Spinal cord (tissue), 10 donors: ENCODE results near the gene ALDH1L1. TPM values are rescaled to one million over a fixed set of nuclear protein-coding genes. Genes with fewer than 3 reads are reported as not detected.
"Not testable (repeated sequence)": the region's sequence is repeated elsewhere in the genome, so short reads cannot be mapped to it uniquely, and the experiment has no call there.

Experiments
- DNase-seq, 6 donors: peaks; one replicate each; pipeline versions ENCODE4 v3.0.0 to v3.0.0-alpha.2; 2013 to 2015; ENCODE audit warnings: low spot score in 6 of 6, low read depth in 4 of 6
- H3K27ac ChIP-seq: one replicate; pipeline ENCODE4 v1.5.1; 2013; ENCODE audit warnings: low read depth, low read length, control low read depth
- H3K27me3 ChIP-seq: one replicate; pipeline ENCODE4 v1.6.1; 2013; ENCODE audit warnings: low read length; ENCODE audit not compliant: control insufficient read depth, insufficient read depth
- H3K36me3 ChIP-seq: one replicate; pipeline ENCODE4 v1.6.1; 2013; ENCODE audit warnings: low read length; ENCODE audit not compliant: control insufficient read depth, insufficient read depth
- H3K4me1 ChIP-seq: one replicate; pipeline ENCODE4 v1.6.1; 2013; ENCODE audit warnings: low read length; ENCODE audit not compliant: control insufficient read depth, insufficient read depth
- H3K4me3 ChIP-seq: one replicate; pipeline ENCODE4 v1.5.1; 2013; ENCODE audit warnings: low read depth, low read length, control low read depth
- H3K9me3 ChIP-seq: one replicate; pipeline ENCODE4 v1.6.1; 2013; ENCODE audit warnings: low read length; ENCODE audit not compliant: control insufficient read depth, insufficient read depth
- WGBS: methylation state at CpG from one replicate; pipeline ENCODE4 v1.1.5; 2013; ENCODE audit warnings: missing lambda C conversion rate; ENCODE audit not compliant: insufficient coverage; 5-methylcytosine and 5-hydroxymethylcytosine counted together
- polyA plus RNA-seq, 2 donors: library from polyadenylated mRNA; unstranded; fragments of 120-200 nt; gene quantifications; one replicate each; pipeline ENCODE4 v1.2.1, GENCODE V29; 2013; ENCODE audit not compliant: insufficient read length in 2 of 2
- total RNA-seq, 2 donors: library from RNA; depleted of rRNA in 1 of 2; stranded (reverse); fragments of 120-200 nt in 1 of 2; fragments of >200 nt in 1 of 2; gene quantifications; one replicate each; pipeline versions ENCODE4 v1.2.3 to v1.2.4, GENCODE V29; 2013 to 2014
- donor health status: healthy.

ALDH1L1 gene
- total and polyA plus RNA-seq, 4 donors: 19.9 to 75.2 (median 46.0) TPM

DNA sequence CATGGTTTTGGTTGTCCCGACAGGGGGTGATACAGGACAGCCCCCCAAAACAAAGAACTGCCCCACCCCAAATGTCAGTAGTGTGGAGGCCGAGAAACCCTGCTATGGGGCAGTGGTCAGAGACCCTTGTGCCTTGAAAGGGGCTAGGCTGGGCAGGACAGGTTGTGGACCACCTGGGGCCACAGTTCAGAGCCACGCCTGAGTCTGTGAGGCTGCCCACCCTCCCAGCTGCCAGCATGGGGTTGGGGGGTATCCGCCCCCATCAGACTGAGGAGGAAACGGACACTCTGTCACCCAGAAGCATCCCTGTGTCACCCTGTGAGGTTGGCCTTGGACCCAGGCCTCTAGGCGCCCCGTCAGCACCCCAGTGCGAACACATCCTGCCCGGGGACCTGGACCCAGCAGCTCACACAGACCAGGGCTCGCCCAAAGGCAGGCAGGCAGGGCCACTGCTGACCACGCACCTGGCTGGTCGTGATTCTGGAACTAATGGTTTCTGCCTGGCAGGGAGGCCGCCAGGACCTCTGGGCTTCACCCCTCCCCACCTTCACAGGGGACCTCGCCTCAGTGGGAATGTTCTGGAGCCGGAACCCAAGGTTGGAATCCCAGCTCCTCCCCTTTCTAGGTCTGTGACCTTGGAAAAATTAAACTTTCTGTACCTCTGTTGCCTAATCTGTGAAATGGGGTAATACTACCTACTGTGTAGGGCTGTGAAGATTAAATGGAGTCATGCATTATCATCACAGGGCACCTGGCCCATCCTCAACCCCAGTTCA is 97.8 kb downstream of the ALDH1L1 start:
- 89% methylated on average over 11 of the region's 15 CpGs for WGBS
- no peak for DNase-seq
- H3K27me3 ChIP-seq: no peaks in the 10 kb centered on the region
- H3K9me3 ChIP-seq: peaks cover under 1% of the 10 kb centered on the region
- peaks cover 17% of the 10 kb centered on the region for H3K36me3 ChIP-seq
- peak overlapping the region; percentile 70 for H3K4me3 ChIP-seq
- H3K4me1 ChIP-seq: peaks cover 17% of the 10 kb centered on the region
- peak overlapping the region; percentile 75 for H3K27ac ChIP-seq

DNA sequence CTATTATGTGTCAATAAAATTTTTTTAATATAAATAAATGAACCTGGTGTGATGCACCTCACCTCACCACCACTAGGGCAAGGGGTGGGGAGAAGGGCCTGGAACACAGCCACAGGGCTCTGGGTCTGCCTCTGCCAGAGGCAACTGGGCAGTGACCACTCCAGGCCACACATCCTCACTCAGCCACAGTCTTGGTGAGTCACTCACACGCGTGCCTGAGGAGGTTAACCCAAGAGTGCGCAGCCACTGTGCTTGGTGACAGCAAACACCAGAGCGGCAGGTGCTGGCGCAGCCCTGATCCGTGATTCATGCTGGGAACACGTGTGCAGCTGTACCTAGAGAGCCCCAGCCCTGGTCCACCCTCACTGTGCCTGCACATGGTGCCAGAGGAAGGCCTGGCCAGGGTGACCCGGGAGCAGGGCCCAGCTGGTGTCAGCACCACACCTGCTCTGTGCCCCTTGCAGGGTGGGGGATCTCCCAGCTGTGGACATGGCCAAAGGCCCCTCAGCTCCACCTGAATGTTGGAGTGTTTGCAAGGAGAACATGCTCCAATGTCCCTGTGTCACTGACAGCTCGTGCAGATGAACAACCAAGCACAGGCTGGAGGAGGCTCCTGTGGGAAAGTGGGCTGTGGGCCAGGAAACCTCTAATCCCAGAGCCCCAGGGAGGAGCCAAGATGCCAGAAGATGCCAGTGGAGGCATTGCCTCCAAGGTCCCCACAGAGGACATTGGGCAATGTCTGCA is 98.6 kb downstream of the ALDH1L1 start:
- H3K9me3 ChIP-seq: no peaks in the 10 kb centered on the region
- peaks cover 17% of the 10 kb centered on the region for H3K4me1 ChIP-seq
- H3K27me3 ChIP-seq: no peaks in the 10 kb centered on the region
- H3K36me3 ChIP-seq: peaks cover 17% of the 10 kb centered on the region
- H3K27ac ChIP-seq: no peak overlapping the region
- no peak overlapping the region for H3K4me3 ChIP-seq
- DNase-seq: no peak
- 83% methylated on average over 9 of the region's 9 CpGs for WGBS

DNA sequence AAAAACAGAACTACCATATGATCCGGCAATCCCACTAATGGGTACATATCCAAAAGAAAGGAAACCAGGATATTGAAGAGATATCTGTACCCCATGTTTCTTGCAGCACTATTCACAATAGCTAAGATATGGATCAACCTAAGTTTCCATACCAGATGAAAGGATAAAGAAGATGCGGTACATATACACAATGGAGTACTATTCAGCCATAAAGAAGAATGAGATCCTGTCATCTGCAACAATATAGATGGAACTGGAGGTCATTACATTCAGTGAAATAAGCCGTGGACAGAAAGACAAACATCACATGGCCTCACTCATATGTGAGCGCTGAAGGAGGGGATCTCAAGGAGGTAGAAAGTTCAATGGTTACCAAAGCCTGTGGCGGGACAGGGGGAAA is 99.4 kb downstream of the ALDH1L1 start:
- Histone ChIP-seq H3K36me3 (peaks cover 17% of the 10 kb centered on the region), H3K27ac (no peak overlapping the region), H3K4me1 (peaks cover 17% of the 10 kb centered on the region), H3K9me3 (no peaks in the 10 kb centered on the region), H3K27me3 (no peaks in the 10 kb centered on the region), H3K4me3 (no peak overlapping the region)
- no CpG with 5 or more reads among the region's 5 CpGs for WGBS
- DNase-seq: no peak

DNA sequence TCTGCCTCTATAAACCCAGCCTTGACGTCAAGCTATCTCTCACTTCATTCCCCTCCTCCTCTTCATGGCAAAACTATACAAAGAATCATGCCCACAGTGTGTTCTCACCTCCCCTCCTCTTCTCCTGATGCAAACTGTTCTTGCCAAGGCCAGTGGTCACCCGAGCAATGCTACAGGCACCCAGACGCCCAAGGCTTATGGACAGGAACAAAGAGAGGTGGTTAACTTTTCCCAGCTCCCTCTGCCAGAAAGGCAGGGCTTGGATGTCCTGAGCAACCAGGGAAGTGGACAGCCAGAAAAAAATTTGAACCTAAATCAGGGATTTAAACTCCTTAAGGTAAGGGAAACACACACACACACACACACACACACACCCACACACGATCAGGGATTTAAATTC is 101.5 kb downstream of the ALDH1L1 start:
- 60% methylated on average over 2 of the region's 4 CpGs for WGBS
- peaks cover 17% of the 10 kb centered on the region for H3K36me3 ChIP-seq
- no peaks in the 10 kb centered on the region for H3K27me3 ChIP-seq
- no peak overlapping the region for H3K4me3 ChIP-seq
- peaks cover 4% of the 10 kb centered on the region for H3K9me3 ChIP-seq
- peaks cover 17% of the 10 kb centered on the region for H3K4me1 ChIP-seq
- no peak overlapping the region for H3K27ac ChIP-seq
- DNase-seq: no peak

- Histone ChIP-seq H3K27ac (no peak overlapping the region), H3K4me1 (peaks cover 10% of the 10 kb centered on the region), H3K27me3 (no peaks in the 10 kb centered on the region), H3K4me3 (no peak overlapping the region), H3K9me3 (peaks cover 7% of the 10 kb centered on the region), H3K36me3 (peaks cover 20% of the 10 kb centered on the region)
- 98% methylated on average over 11 of the region's 11 CpGs for WGBS
- no peak for DNase-seq
These were observed 102.6 kb downstream of the ALDH1L1 start for GRCh38 chr3:126077754-126078153.

- H3K9me3 ChIP-seq: peaks cover 9% of the 10 kb centered on the region
- H3K4me3 ChIP-seq: no peak overlapping the region
- H3K27ac ChIP-seq: no peak overlapping the region
- no peak for DNase-seq
- H3K27me3 ChIP-seq: no peaks in the 10 kb centered on the region
- H3K4me1 ChIP-seq: no peaks in the 10 kb centered on the region
- peaks cover 11% of the 10 kb centered on the region for H3K36me3 ChIP-seq
These were observed 104.2 kb downstream of the ALDH1L1 start for GRCh38 chr3:126076140-126076539.

- H3K36me3 ChIP-seq: peaks cover 12% of the 10 kb centered on the region
- peaks cover 9% of the 10 kb centered on the region for H3K9me3 ChIP-seq
- no peak overlapping the region for H3K4me3 ChIP-seq
- DNase-seq: no peak
- H3K27me3 ChIP-seq: no peaks in the 10 kb centered on the region
- peaks cover 5% of the 10 kb centered on the region for H3K4me1 ChIP-seq
- no peak overlapping the region for H3K27ac ChIP-seq
- WGBS: 64% methylated on average over 8 of the region's 10 CpGs
These were observed 110.2 kb downstream of the ALDH1L1 start for GRCh38 chr3:126070146-126070545.

DNA sequence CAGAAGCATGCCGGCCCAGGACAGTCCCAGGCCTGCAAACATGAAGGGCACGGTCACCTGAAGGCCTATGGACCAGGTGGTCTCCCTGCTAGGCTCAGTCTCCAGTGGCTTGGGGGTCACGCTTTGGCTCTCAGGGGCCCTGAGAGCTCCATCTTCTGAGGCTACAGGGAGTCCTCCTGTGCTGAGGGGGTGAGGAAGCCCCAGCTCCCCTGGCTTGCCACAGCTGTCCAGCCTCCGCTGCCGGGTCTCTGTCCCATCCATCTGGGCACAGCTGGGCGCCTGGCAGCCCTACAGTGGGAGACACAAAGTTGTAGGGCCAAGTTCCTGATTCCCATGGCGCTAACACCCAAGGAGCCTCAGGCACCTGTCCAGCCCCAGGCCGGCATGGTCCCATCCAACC is 112.4 kb downstream of the ALDH1L1 start:
- H3K9me3 ChIP-seq: peaks cover 2% of the 10 kb centered on the region
- DNase-seq: no peak
- WGBS: 84% methylated on average over 6 of the region's 8 CpGs
- no peak overlapping the region for H3K27ac ChIP-seq
- no peak overlapping the region for H3K4me3 ChIP-seq
- no peaks in the 10 kb centered on the region for H3K27me3 ChIP-seq
- peaks cover 13% of the 10 kb centered on the region for H3K4me1 ChIP-seq
- H3K36me3 ChIP-seq: peaks cover 26% of the 10 kb centered on the region

DNA sequence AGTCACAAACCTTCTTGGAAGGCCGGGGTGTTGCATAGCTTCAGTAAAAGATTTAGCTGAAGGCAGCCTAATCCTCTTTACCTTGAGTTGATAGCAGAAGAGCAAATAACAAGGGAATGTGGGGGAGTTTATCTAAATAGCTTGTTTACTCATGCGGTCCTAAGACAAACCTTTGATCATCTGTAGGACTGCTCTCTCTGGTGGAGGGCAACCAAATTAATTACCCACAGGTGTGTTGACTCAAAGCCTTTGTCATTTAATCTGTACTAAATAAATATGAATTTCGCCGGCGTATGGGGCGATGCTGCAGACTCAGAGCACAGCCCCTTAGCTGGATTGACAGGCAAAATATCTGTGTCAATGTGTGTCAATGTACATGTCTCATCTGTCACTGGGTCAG is 113.7 kb downstream of the ALDH1L1 start:
- H3K4me3 ChIP-seq, H3K9me3 ChIP-seq, H3K27ac ChIP-seq, H3K27me3 ChIP-seq, DNase-seq: not testable (repeated sequence)
- Histone ChIP-seq H3K36me3 (peaks cover 28% of the 10 kb centered on the region), H3K4me1 (peaks cover 18% of the 10 kb centered on the region)
- WGBS: no CpG with 5 or more reads among the region's 6 CpGs

DNA sequence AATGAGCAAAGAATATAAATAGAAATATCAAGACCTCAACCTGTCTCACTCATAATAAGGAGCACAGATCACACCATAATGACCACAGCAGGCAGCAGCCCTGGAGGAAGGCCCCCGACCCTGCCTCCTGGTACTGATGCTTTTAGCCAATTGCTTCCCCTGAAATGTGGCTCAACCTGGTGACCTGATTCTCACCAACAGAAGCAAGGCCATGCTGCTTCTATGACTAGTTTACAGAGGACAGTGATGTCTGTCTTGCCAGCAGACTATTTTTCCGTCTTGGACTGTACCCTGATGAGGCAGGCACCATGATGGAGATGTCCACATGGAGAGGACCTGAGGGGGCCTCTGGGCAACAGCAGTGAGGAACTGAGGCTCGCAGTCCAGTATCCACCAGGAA is 114.5 kb downstream of the ALDH1L1 start:
- no peaks in the 10 kb centered on the region for H3K9me3 ChIP-seq
- peaks cover 18% of the 10 kb centered on the region for H3K4me1 ChIP-seq
- no peak overlapping the region for H3K27ac ChIP-seq
- H3K4me3 ChIP-seq: no peak overlapping the region
- H3K36me3 ChIP-seq: peaks cover 34% of the 10 kb centered on the region
- no peaks in the 10 kb centered on the region for H3K27me3 ChIP-seq
- WGBS: 81% methylated on average over 3 of the region's 3 CpGs
- DNase-seq: no peak
